ENCODE results near the gene FFAR4. TPM values are rescaled to one million over a fixed set of nuclear protein-coding genes. Genes with fewer than 3 reads are reported as not detected.

FFAR4 gene
- total RNA-seq, 1 experiment from 2014 or later: not detected

- no peak overlapping the region for H2AFZ ChIP-seq (ENCODE audit: low read length)
Measured at GRCh38 chr10:93630625-93631557, 64.4 kb downstream of the FFAR4 start.

More at GRCh38 chr10:93630625-93631557, 64.4 kb downstream of the FFAR4 start:
- Histone ChIP-seq H3K9ac (ENCODE audit: low read length) (no peak overlapping the region), H4K20me1 (ENCODE audit: insufficient read depth, low read depth, low read length) (no peaks in the 10 kb centered on the region), H3K9me3 (ENCODE audit: low read length) (no peaks in the 10 kb centered on the region), H3K79me2 (ENCODE audit: low read length) (no peaks in the 10 kb centered on the region), H3K4me2 (ENCODE audit: low read depth, low read length, poor library complexity, severe bottlenecking) (no peak overlapping the region), H3K27me3 (ENCODE audit: low read length) (no peaks in the 10 kb centered on the region), H3K36me3 (ENCODE audit: insufficient read depth, low read length) (no peaks in the 10 kb centered on the region), H3K4me3 (ENCODE audit: low read length) (no peak overlapping the region), H3K9me2 (replicated peaks; ENCODE audit: insufficient read depth, low read length) (no peaks in the 10 kb centered on the region), H3K4me1 (ENCODE audit: low read length) (no peaks in the 10 kb centered on the region), H3K27ac (ENCODE audit: low read length) (no peak overlapping the region)
- no peak for DNase-seq

Other genes starting within 250 kb of the FFAR4 start
- 8.1 and 9.2 TPM in 2 replicates for gene MYOF, start 84.3 kb upstream of the FFAR4 start, total RNA-seq (2014; rRNA removed; shearing (Covaris generic); ENCODE audit: low replicate concordance)
- gene CEP55, start 70.1 kb upstream of the FFAR4 start, total RNA-seq (2014; rRNA removed; shearing (Covaris generic); ENCODE audit: low replicate concordance): 14.6 and 16.5 TPM in 2 replicates
- not detected in 2 replicates for gene RBP4, start 34.6 kb downstream of the FFAR4 start, total RNA-seq (2014; rRNA removed; shearing (Covaris generic); ENCODE audit: low replicate concordance)
- gene PDE6C, start 45.9 kb downstream of the FFAR4 start, total RNA-seq (2014; rRNA removed; shearing (Covaris generic); ENCODE audit: low replicate concordance): not detected in 2 replicates
- gene FRA10AC1, start 135.9 kb downstream of the FFAR4 start, total RNA-seq (2014; rRNA removed; shearing (Covaris generic); ENCODE audit: low replicate concordance): 11.6 and 27.6 TPM in 2 replicates
- gene LGI1, start 191.3 kb downstream of the FFAR4 start, total RNA-seq (2014; rRNA removed; shearing (Covaris generic); ENCODE audit: low replicate concordance): not detected in 2 replicates